Gastroesophageal sphincter (tissue), 4 donors: ENCODE results near the gene RPAP3. TPM values are rescaled to one million over a fixed set of nuclear protein-coding genes. Genes with fewer than 3 reads are reported as not detected.

Experiments
- ATAC-seq: fragments of 150-250 bp; one replicate; pipeline ENCODE4 v1.9.1; 2016; ENCODE audit warnings: mild to moderate bottlenecking, moderate library complexity
- H3K27ac ChIP-seq, 4 donors: fragments of 200-600 bp; sonication (generic) in 3 of 4; 1 replicate in 3 of 4; 2 replicates in 1 of 4; pipeline ENCODE4 v1.5.1; 2016 to 2019
- H3K27me3 ChIP-seq: fragments of 200-600 bp; sonication (generic); one replicate; pipeline ENCODE4 v1.5.1; 2019
- H3K36me3 ChIP-seq, 2 donors: fragments of 200-600 bp; sonication (generic); one replicate each; pipeline ENCODE4 v1.5.1; 2019; ENCODE audit warnings: control low read depth in 1 of 2
- H3K4me1 ChIP-seq, 3 donors: fragments of 200-600 bp; sonication (generic); 1 replicate in 2 of 3; 2 replicates in 1 of 3; pipeline ENCODE4 v1.5.1; 2016 to 2019; ENCODE audit warnings: control low read depth in 2 of 3
- H3K4me3 ChIP-seq, 2 donors: fragments of 200-600 bp; sonication (generic); one replicate each; pipeline ENCODE4 v1.5.1; 2019; ENCODE audit warnings: mild to moderate bottlenecking in 1 of 2, moderate library complexity in 1 of 2
- H3K9me3 ChIP-seq, 3 donors: fragments of 200-600 bp; sonication (generic); one replicate each; pipeline ENCODE4 v1.5.1; 2017 to 2019; ENCODE audit warnings: control low read depth in 2 of 3
- EP300 ChIP-seq: sonication (generic); formaldehyde crosslinking; IDR thresholded peaks from one replicate; pipeline ENCODE4 v1.6.1; 2017; ENCODE audit warnings: antibody characterized with exemption, mild to moderate bottlenecking
- POLR2A ChIP-seq, 2 donors: fragments of 450-650 bp; IDR thresholded peaks; one replicate each; pipeline ENCODE4 v1.6.1; 2017; ENCODE audit warnings: antibody characterized with exemption in 2 of 2, mild to moderate bottlenecking in 2 of 2, moderate library complexity in 1 of 2
- POLR2AphosphoS5 ChIP-seq: sonication (generic); formaldehyde crosslinking; IDR thresholded peaks from one replicate; pipeline ENCODE4 v1.6.1; 2017; ENCODE audit warnings: antibody characterized with exemption
- WGBS, 2 donors: methylation state at CpG; one replicate each; pipeline ENCODE4 v1.1.5; 2018; ENCODE audit warnings: low coverage in 1 of 2; 5-methylcytosine and 5-hydroxymethylcytosine counted together
- total RNA-seq, 4 donors: library from RNA; depleted of rRNA; stranded (reverse); fragments of >200 nt; gene quantifications; one replicate each; pipeline ENCODE4 v1.1.0, GENCODE V29; 2016
- TF ChIP-seq, protein P1 (sequence below), 4 experiments: fragments of 200-600 bp in 2 of 4; fragments of 450-650 bp in 2 of 4; sonication (generic) in 1 of 4; IDR thresholded peaks; one replicate each; pipeline ENCODE4 v1.5.1; 2017 to 2019; ENCODE audit warnings: antibody characterized with exemption in 4 of 4, mild to moderate bottlenecking in 2 of 4, moderate library complexity in 2 of 4

The RPAP3 gene
- total RNA-seq, 4 donors from 2014 or later, result 17.0 to 20.0 (median 18.8) TPM

DNA sequence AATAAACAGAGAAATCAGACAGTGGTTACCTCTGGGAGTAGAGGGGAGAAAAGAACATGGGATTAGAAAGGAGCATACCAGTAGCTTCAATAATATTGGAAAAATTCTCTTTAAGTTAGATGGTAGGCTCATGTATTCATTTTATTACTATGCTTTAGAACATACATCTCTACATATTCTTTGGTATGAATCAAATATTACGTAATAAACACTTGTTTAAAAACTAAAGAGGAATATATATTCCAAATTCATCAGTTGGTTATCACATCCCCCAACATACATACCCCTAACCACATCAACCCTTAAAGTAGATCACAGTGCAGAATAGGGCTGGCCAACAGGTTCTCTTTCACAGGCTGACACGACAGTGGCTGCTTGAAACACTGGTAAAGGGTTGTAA is 5.6 kb downstream of the RPAP3 start:
- Histone ChIP-seq H3K36me3 (peaks cover 0 to 42% of the 10 kb centered on the region in 2 donors), H3K4me1 (peaks cover 0 to 17% (median 0%) of the 10 kb centered on the region in 3 donors), H3K27me3 (no peaks in the 10 kb centered on the region), H3K4me3 (no peak overlapping the region), H3K9me3 (no peaks in the 10 kb centered on the region), H3K27ac (no peak overlapping the region)
- 86 to 92% methylated on average over 2 of the region's 2 CpGs for WGBS, 2 donors
- no peak for TF ChIP-seq POLR2A (IDR thresholded peaks at IDR 0.05)
- no peak for ATAC-seq

DNA sequence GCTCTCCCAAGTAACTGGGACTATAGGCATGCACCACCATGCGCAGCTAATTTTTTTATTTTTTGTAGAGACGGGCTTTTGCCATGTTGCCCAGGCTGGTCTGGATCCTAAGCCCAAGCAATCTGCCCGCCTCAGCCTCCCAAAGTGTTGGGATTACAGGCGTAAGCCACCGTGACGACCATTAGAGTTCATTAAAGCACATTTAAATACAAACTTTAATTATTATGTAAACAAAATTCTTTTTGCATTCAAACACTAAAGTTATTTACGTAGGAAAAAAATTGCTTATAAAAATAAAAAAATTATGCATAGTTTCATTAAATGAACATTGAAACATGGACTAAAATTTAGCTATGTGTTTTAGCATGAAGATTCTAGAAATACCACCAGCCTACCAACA is 7.2 kb downstream of the RPAP3 start:
- ATAC-seq, result no peak
- TF ChIP-seq POLR2A (IDR thresholded peaks at IDR 0.05), result no peak
- no peak for TF ChIP-seq POLR2AphosphoS5
- TF ChIP-seq EP300, result no peak
- TF ChIP-seq, protein P1, sequence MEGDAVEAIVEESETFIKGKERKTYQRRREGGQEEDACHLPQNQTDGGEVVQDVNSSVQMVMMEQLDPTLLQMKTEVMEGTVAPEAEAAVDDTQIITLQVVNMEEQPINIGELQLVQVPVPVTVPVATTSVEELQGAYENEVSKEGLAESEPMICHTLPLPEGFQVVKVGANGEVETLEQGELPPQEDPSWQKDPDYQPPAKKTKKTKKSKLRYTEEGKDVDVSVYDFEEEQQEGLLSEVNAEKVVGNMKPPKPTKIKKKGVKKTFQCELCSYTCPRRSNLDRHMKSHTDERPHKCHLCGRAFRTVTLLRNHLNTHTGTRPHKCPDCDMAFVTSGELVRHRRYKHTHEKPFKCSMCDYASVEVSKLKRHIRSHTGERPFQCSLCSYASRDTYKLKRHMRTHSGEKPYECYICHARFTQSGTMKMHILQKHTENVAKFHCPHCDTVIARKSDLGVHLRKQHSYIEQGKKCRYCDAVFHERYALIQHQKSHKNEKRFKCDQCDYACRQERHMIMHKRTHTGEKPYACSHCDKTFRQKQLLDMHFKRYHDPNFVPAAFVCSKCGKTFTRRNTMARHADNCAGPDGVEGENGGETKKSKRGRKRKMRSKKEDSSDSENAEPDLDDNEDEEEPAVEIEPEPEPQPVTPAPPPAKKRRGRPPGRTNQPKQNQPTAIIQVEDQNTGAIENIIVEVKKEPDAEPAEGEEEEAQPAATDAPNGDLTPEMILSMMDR (IDR thresholded peaks at IDR 0.05), result no peak
- Histone ChIP-seq H3K4me1 (peaks cover 0 to under 1% (median 0%) of the 10 kb centered on the region in 3 donors), H3K27ac (no peak overlapping the region), H3K9me3 (no peaks in the 10 kb centered on the region), H3K27me3 (no peaks in the 10 kb centered on the region), H3K4me3 (no peak overlapping the region), H3K36me3 (peaks cover 0 to 55% of the 10 kb centered on the region in 2 donors)
- WGBS, 2 donors, result 89 to 92% methylated on average over 7 of the region's 7 CpGs

DNA sequence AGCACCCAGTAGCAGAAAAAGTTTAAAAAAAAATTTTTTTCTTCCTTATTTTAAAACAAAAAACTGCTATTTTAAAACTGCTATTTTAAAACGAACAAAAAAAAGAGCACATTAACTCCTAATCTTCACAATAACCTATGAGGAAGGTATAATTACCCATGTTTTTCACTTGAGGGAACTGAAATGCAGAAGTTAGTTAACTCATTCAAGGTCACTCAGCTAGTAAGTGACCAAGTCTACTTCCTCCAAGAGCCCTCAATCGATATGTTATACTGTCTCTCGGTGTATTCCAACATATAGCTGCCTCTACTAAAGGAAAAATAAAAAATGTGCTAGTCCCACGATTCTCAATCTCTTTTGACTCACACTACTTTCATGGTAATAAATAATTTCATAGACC is 7.8 kb downstream of the RPAP3 start:
- no peaks in the 10 kb centered on the region for H3K9me3 ChIP-seq
- H3K4me3 ChIP-seq, result no peak overlapping the region
- peaks cover 0 to 61% of the 10 kb centered on the region in 2 donors for H3K36me3 ChIP-seq
- no peaks in the 10 kb centered on the region for H3K4me1 ChIP-seq
- no peak for ATAC-seq
- TF ChIP-seq, protein P1 (IDR thresholded peaks at IDR 0.05), result no peak
- TF ChIP-seq POLR2A (IDR thresholded peaks at IDR 0.05) (no peak), POLR2AphosphoS5 (no peak), EP300 (no peak)
- WGBS, 2 donors, result 76 to 91% methylated on average over 4 of the region's 4 CpGs
- no peaks in the 10 kb centered on the region for H3K27me3 ChIP-seq
- H3K27ac ChIP-seq, result no peak overlapping the region

DNA sequence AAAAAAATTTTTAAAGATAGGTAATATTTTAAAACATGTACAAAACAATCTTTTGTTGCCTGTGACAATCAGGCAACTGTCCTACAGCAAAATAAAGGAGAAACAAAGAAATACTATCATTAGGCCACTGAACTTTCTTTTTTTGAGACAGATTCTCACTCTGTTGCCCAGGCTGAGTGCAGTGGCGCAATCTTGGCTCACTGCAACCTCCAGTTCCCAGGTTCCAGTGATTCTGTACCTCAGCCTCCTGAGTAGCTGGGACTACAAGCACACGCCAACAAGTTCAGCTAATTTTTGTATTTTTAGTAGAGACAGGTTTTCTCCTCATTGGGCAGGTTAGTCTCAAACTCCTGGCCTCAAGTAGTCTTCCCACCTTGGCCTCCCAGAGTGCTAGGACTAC is 16.6 kb downstream of the RPAP3 start:
- Histone ChIP-seq H3K4me1 (no peaks in the 10 kb centered on the region), H3K27me3 (no peaks in the 10 kb centered on the region), H3K9me3 (no peaks in the 10 kb centered on the region), H3K4me3 (no peak overlapping the region), H3K36me3 (peaks cover 0 to 75% of the 10 kb centered on the region in 2 donors), H3K27ac (no peak overlapping the region)
- ATAC-seq, result no peak
- TF ChIP-seq POLR2A (IDR thresholded peaks at IDR 0.05) (no peak), EP300 (no peak), POLR2AphosphoS5 (no peak)
- TF ChIP-seq, protein P1 (IDR thresholded peaks at IDR 0.05), result no peak
- WGBS, 2 donors, result 92 to 100% methylated on average over 2 of the region's 2 CpGs

DNA sequence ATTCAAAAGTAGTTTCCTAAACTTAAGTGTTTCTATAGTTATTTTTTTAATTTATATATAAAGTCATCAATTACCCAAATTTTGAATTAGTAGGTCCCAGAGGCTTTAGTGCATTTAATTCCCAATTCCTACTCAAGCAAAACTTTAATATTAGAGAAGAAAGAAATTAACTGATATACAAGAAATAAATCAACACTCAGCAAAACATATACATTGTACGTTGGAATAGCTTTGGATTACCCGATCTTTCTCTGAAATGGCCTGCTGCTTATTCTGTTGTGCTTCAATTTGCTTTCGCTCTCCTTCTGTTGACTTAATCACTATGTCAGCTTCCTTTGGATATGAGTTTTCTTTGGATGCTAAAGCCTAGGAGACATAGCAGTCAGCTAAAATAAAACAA is 18.2 kb downstream of the RPAP3 start:
- H3K27me3 ChIP-seq, result no peaks in the 10 kb centered on the region
- TF ChIP-seq POLR2A (IDR thresholded peaks at IDR 0.05), result no peak
- no peak for TF ChIP-seq EP300
- TF ChIP-seq POLR2AphosphoS5, result no peak
- TF ChIP-seq, protein P1 (IDR thresholded peaks at IDR 0.05), result no peak
- peaks cover 0 to 64% of the 10 kb centered on the region in 2 donors for H3K36me3 ChIP-seq
- no peak for ATAC-seq
- WGBS, 2 donors, result 57 to 67% methylated on average over 3 of the region's 3 CpGs
- H3K9me3 ChIP-seq, result no peaks in the 10 kb centered on the region
- H3K4me3 ChIP-seq, result no peak overlapping the region
- H3K27ac ChIP-seq, result no peak overlapping the region
- no peaks in the 10 kb centered on the region for H3K4me1 ChIP-seq
